Left lung (tissue), 10 donors: ENCODE results near the gene DOCK11. TPM values are rescaled to one million over a fixed set of nuclear protein-coding genes. Genes with fewer than 3 reads are reported as not detected.

Source experiments
- ATAC-seq: fragments of 200-7000 bp; cut with Tn5 transposase; one replicate; pipeline ENCODE4 v1.9.1; 2020; ENCODE audit warnings: moderate library complexity
- DNase-seq, 4 donors: peaks; one replicate each; pipeline ENCODE4 v3.0.0-alpha.2; 2013 to 2020
- H3K27ac ChIP-seq, 2 donors: fragments of 200-600 bp; sonication (generic) in 1 of 2; one replicate each; pipeline versions ENCODE4 v1.5.0 to v1.8.0; 2020 to 2021
- H3K27me3 ChIP-seq, 2 donors: fragments of 200-600 bp; sonication (generic) in 1 of 2; one replicate each; pipeline versions ENCODE4 v1.5.0 to v1.8.0; 2020 to 2021
- H3K36me3 ChIP-seq, 2 donors: fragments of 200-600 bp; sonication (generic) in 1 of 2; one replicate each; pipeline versions ENCODE4 v1.5.0 to v1.8.0; 2020 to 2021
- H3K4me1 ChIP-seq, 2 donors: fragments of 200-600 bp; one replicate each; pipeline ENCODE4 v1.8.0; 2021
- H3K4me3 ChIP-seq, 2 donors: fragments of 200-600 bp; sonication (generic) in 1 of 2; one replicate each; pipeline versions ENCODE4 v1.5.0 to v1.8.0; 2020 to 2021; ENCODE audit warnings: mild to moderate bottlenecking in 1 of 2
- H3K9me3 ChIP-seq, 2 donors: fragments of 200-600 bp; sonication (generic) in 1 of 2; one replicate each; pipeline versions ENCODE4 v1.5.0 to v1.8.0; 2020 to 2021
- intact Hi-C, 2 donors: fragments of 100-400 bp; cut with DNase I; formaldehyde crosslinking; loops; one replicate each; pipeline versions ENCODE4 v1.11.2 to v1.14.2; 2022
- polyA plus RNA-seq, 6 donors: library from polyadenylated mRNA; unstranded; fragments of 120-200 nt; gene quantifications; one replicate each; pipeline ENCODE4 v1.2.1, GENCODE V29; 2013; ENCODE audit not compliant: insufficient read length in 6 of 6
- total RNA-seq, 2 donors: library from RNA; stranded (reverse); fragmentation: NEBNext Ultra II Directional; extraction: Animal tissue kit (Norgen Biotek cat#: 25700); gene quantifications; one replicate each; pipeline ENCODE4 v1.2.1, GENCODE V29; 2021
- TF ChIP-seq, protein P1 (sequence below), 2 donors: fragments of 200-600 bp; sonication (generic) in 1 of 2; IDR thresholded peaks; one replicate each; pipeline versions ENCODE4 v1.5.0 to v1.8.0; 2021; ENCODE audit warnings: antibody characterized with exemption in 2 of 2
- donor health status: DM: no; HTN: yes; CAD: no.
- donor health status: DM: no; HTN: no; CAD: no.

The DOCK11 gene
- total and polyA plus RNA-seq, 8 donors: 13.4 to 36.8 (median 16.9) TPM

- H3K4me1 ChIP-seq: peaks cover 5 to 8% of the 10 kb centered on the region in 2 donors
- peak overlapping the region in 1 of 2 donors; percentile 63 for H3K27ac ChIP-seq
Observed at GRCh38 chrX:118538386-118538785, 42.8 kb downstream of the DOCK11 start.

DNA sequence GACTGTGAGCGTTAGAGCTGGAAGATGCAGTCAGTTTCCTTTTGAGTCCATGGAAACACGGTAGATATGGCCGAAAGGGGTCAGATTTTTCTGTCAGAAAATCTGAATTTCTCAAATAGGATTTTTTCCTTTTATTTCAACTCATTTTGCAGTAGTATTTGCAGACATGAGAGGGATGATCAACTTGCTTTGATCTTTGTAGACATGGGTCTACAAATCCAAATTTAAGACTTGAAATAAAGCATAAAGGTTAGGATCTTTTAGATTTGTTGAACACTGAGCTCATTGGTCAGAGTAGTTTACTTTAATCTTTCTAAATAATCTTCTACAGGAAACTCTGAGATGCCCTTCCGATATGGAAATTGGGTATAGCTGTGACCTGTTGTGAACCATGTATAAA, 44.7 kb downstream of the DOCK11 start:
- TF ChIP-seq, protein P1, sequence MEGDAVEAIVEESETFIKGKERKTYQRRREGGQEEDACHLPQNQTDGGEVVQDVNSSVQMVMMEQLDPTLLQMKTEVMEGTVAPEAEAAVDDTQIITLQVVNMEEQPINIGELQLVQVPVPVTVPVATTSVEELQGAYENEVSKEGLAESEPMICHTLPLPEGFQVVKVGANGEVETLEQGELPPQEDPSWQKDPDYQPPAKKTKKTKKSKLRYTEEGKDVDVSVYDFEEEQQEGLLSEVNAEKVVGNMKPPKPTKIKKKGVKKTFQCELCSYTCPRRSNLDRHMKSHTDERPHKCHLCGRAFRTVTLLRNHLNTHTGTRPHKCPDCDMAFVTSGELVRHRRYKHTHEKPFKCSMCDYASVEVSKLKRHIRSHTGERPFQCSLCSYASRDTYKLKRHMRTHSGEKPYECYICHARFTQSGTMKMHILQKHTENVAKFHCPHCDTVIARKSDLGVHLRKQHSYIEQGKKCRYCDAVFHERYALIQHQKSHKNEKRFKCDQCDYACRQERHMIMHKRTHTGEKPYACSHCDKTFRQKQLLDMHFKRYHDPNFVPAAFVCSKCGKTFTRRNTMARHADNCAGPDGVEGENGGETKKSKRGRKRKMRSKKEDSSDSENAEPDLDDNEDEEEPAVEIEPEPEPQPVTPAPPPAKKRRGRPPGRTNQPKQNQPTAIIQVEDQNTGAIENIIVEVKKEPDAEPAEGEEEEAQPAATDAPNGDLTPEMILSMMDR (IDR thresholded peaks at IDR 0.05): no peak
- Histone ChIP-seq H3K27ac (no peak overlapping the region), H3K27me3 (no peaks in the 10 kb centered on the region), H3K36me3 (peaks cover 0 to 1% of the 10 kb centered on the region in 2 donors), H3K4me3 (no peak overlapping the region), H3K4me1 (peaks cover 5 to 8% of the 10 kb centered on the region in 2 donors), H3K9me3 (no peaks in the 10 kb centered on the region)
- intact Hi-C loops: no loop called here
- DNase-seq: no peak
- ATAC-seq: no peak

More at GRCh38 chrX:118538386-118538785, 42.8 kb downstream of the DOCK11 start:
- Histone ChIP-seq H3K27me3 (no peaks in the 10 kb centered on the region), H3K9me3 (no peaks in the 10 kb centered on the region), H3K36me3 (no peaks in the 10 kb centered on the region), H3K4me3 (no peak overlapping the region)
- DNase-seq: no peak
- intact Hi-C loops: no loop called here
- TF ChIP-seq, protein P1 (IDR thresholded peaks at IDR 0.05): no peak
- ATAC-seq: no peak

DNA sequence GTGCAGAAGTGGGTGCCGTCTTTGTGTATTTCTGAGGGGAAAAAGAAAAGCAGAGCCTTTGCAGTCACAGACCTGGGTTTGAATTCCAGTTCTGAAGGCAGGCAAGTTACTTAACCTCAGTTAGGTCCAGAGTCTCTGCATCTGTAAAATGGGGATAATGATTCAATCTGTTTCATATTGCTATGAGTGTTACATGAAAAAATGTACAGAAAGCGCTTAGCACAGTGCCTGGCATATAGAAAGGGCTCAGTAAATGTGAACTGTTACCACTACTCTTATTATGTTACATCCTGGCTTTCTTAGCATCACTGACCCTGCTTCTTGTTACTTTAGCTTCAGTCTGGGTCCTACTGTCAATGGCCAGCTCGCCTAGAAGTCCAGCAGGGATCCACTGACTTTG, 45.9 kb downstream of the DOCK11 start:
- Histone ChIP-seq H3K4me3 (no peak overlapping the region), H3K36me3 (peaks cover 0 to 6% of the 10 kb centered on the region in 2 donors), H3K9me3 (no peaks in the 10 kb centered on the region), H3K27me3 (no peaks in the 10 kb centered on the region), H3K27ac (no peak overlapping the region), H3K4me1 (peaks cover 5 to 6% of the 10 kb centered on the region in 2 donors)
- TF ChIP-seq, protein P1 (IDR thresholded peaks at IDR 0.05): no peak
- intact Hi-C loops: no loop called here
- DNase-seq (no peak), ATAC-seq (no peak)

DNA sequence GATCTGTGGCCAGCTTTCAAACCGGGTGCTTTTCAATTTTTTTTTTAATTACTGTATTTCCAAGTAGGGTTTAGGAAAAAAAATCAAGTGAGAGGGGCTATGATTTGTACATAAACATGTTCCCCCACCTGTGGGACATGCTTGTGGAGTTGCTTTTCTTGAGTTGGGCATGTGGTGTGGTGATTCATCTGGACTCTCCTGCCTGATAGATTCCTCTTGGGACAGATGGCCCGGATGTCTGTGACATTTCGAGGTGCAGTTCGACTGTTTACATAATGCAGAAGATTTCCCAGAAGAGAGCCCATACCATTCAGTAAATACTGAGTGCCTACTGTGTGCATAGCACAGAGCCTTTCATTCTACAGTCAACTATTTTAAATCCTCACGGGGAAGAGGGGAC, 49.9 kb downstream of the DOCK11 start:
- intact Hi-C loops: no loop called here
- ATAC-seq: no peak
- H3K36me3 ChIP-seq: peaks cover 0 to 6% of the 10 kb centered on the region in 2 donors
- H3K27me3 ChIP-seq: no peaks in the 10 kb centered on the region
- no peak for DNase-seq
- H3K4me1 ChIP-seq: no peaks in the 10 kb centered on the region
- no peaks in the 10 kb centered on the region for H3K9me3 ChIP-seq
- no peak overlapping the region for H3K27ac ChIP-seq
- H3K4me3 ChIP-seq: no peak overlapping the region
- TF ChIP-seq, protein P1 (IDR thresholded peaks at IDR 0.05): no peak

GRCh38 chrX:118548841-118549240, 53.2 kb downstream of the DOCK11 start:
- TF ChIP-seq, protein P1 (IDR thresholded peaks at IDR 0.05): no peak
- intact Hi-C loops: no loop called here

More at GRCh38 chrX:118548841-118549240, 53.2 kb downstream of the DOCK11 start:
- DNase-seq (no peak), ATAC-seq (no peak)
- H3K27me3 ChIP-seq: no peaks in the 10 kb centered on the region
- H3K9me3 ChIP-seq: no peaks in the 10 kb centered on the region
- H3K4me1 ChIP-seq: peaks cover 0 to 6% of the 10 kb centered on the region in 2 donors
- H3K36me3 ChIP-seq: peaks cover 0 to 6% of the 10 kb centered on the region in 2 donors
- no peak overlapping the region for H3K4me3 ChIP-seq
- H3K27ac ChIP-seq: no peak overlapping the region
